Kidney (tissue), 14 donors: Measurements from ENCODE around the gene CLTCL1. TPM values are rescaled to one million over a fixed set of nuclear protein-coding genes. Genes with fewer than 3 reads are reported as not detected.

ENCODE experiments used
- DNase-seq, 5 donors: peaks; one replicate each; pipeline ENCODE4 v3.0.0-alpha.2; 2013 to 2020
- FAIRE-seq: peaks from 2 replicates; lab custom pipeline; 2012; peaks lifted over from hg19 to GRCh38; lab: Jason Lieb, UNC
- H3K27ac ChIP-seq, 2 donors: one replicate each; pipeline ENCODE4 v1.7.0; 2013; ENCODE audit warnings: low read depth in 2 of 2, low read length in 2 of 2, inconsistent platforms in 1 of 2
- H3K27me3 ChIP-seq: one replicate; pipeline ENCODE4 v1.7.1; 2013; ENCODE audit warnings: low read length, inconsistent platforms; ENCODE audit not compliant: control insufficient read depth, insufficient read depth
- H3K36me3 ChIP-seq, 3 donors: one replicate each; pipeline versions ENCODE4 v1.7.0 to v1.7.1; 2013; ENCODE audit warnings: low read length in 3 of 3, control low read depth in 1 of 3, inconsistent platforms in 1 of 3; ENCODE audit not compliant: insufficient read depth in 3 of 3, control insufficient read depth in 2 of 3
- H3K4me1 ChIP-seq, 3 donors: one replicate each; pipeline versions ENCODE4 v1.7.0 to v1.7.1; 2013; ENCODE audit warnings: low read length in 3 of 3, inconsistent platforms in 1 of 3, low read depth in 1 of 3; ENCODE audit not compliant: control insufficient read depth in 2 of 3, insufficient read depth in 2 of 3
- H3K4me3 ChIP-seq, 3 donors: one replicate each; pipeline versions ENCODE4 v1.7.0 to v1.8.1; 2013; ENCODE audit warnings: low read length in 3 of 3, control low read depth in 1 of 3, inconsistent platforms in 1 of 3
- H3K9ac ChIP-seq, 3 donors: one replicate each; pipeline versions ENCODE4 v1.7.0 to v1.7.1; 2013; ENCODE audit warnings: low read length in 3 of 3, control low read depth in 1 of 3, inconsistent platforms in 1 of 3
- H3K9me3 ChIP-seq, 3 donors: one replicate each; pipeline versions ENCODE4 v1.7.0 to v1.7.1; 2013; ENCODE audit warnings: low read length in 3 of 3, control low read depth in 1 of 3, inconsistent platforms in 1 of 3; ENCODE audit not compliant: control insufficient read depth in 2 of 3, insufficient read depth in 1 of 3
- CTCF ChIP-seq: IDR thresholded peaks from 3 replicates; pipeline ENCODE4 v1.5.1; 2012; ENCODE audit warnings: mild to moderate bottlenecking, moderate library complexity, borderline replicate concordance; ENCODE audit not compliant: insufficient read depth; ENCODE audit errors: extremely low read depth
- intact Hi-C: fragments of 100-400 bp; cut with DNase I; formaldehyde crosslinking; loops from one replicate; pipeline ENCODE4 v1.11.1; 2022
- polyA plus RNA-seq: library from polyadenylated mRNA; stranded (reverse); fragments of 350-450 nt; fragmentation: Illumina TruSeq; extraction: RNeasy Lipid Tissue Mini Kit (QIAGEN cat#74804); gene quantifications from one replicate; pipeline ENCODE4 v1.2.3, GENCODE V29; 2014; ENCODE audit warnings: low read depth, low replicate concordance; ENCODE audit not compliant: insufficient read depth
- total RNA-seq: library from RNA; stranded (reverse); fragmentation: NEBNext Ultra II Directional; extraction: Animal tissue kit (Norgen Biotek cat#: 25700); gene quantifications from one replicate; pipeline ENCODE4 v1.2.1, GENCODE V29; 2021
- donor health status: control.
- donor health status: control.
- donor health status: control.
- donor health status: control.
- donor health status: control.
- donor health status: DM: yes; HTN: yes; CAD: no.
- donor health status: Normal renal cell carcinoma (clear cell type).

CLTCL1 gene
- total and polyA plus RNA-seq, 2 donors from 2014 or later = 4.0 to 6.3 TPM

GRCh38 chr22:19216579-19216978, 74.9 kb downstream of the CLTCL1 start:
- no peak overlapping the region for H3K27ac ChIP-seq
- DNase-seq = no peak
- H3K27me3 ChIP-seq = no peaks in the 10 kb centered on the region
- H3K4me3 ChIP-seq = no peak overlapping the region
- no peak for FAIRE-seq
- no peak overlapping the region for H3K9ac ChIP-seq
- TF ChIP-seq CTCF = no peak
- H3K4me1 ChIP-seq = no peaks in the 10 kb centered on the region
- no peaks in the 10 kb centered on the region for H3K9me3 ChIP-seq
- peaks cover 0 to 13% (median 0%) of the 10 kb centered on the region in 3 donors for H3K36me3 ChIP-seq
- intact Hi-C loops = no loop called here

GRCh38 chr22:19215360-19215759, 76.2 kb downstream of the CLTCL1 start:
- Histone ChIP-seq H3K27me3 (no peaks in the 10 kb centered on the region), H3K36me3 (peaks cover 0 to 5% (median 1%) of the 10 kb centered on the region in 3 donors), H3K4me3 (no peak overlapping the region), H3K4me1 (no peaks in the 10 kb centered on the region), H3K9me3 (no peaks in the 10 kb centered on the region), H3K27ac (no peak overlapping the region), H3K9ac (no peak overlapping the region)
- FAIRE-seq (no peak), DNase-seq (no peak)
- intact Hi-C loops = no loop called here
- no peak for TF ChIP-seq CTCF

- no peaks in the 10 kb centered on the region for H3K4me1 ChIP-seq
- no peak overlapping the region for H3K4me3 ChIP-seq
- no peak overlapping the region for H3K9ac ChIP-seq
- DNase-seq (peak in 2 of 5 donors; percentile 12 to 68), FAIRE-seq (no peak)
- TF ChIP-seq CTCF = no peak
- no peaks in the 10 kb centered on the region for H3K27me3 ChIP-seq
- no peaks in the 10 kb centered on the region for H3K9me3 ChIP-seq
- H3K36me3 ChIP-seq = peaks cover 0 to 5% (median 4%) of the 10 kb centered on the region in 3 donors
- no peak overlapping the region for H3K27ac ChIP-seq
- intact Hi-C loops = no loop called here
Measured at GRCh38 chr22:19214078-19214473, 77.4 kb downstream of the CLTCL1 start.
